ENCODE data around the gene GGPS1.
"Not testable (repeated sequence)": the region's sequence is repeated elsewhere in the genome, so short reads cannot be mapped to it uniquely, and the experiment has no call there.

Gene GGPS1

GRCh38 chr1:235307158-235308124 lies 20.9 kb upstream of the GGPS1 start:
- no peak for DNase-seq

GRCh38 chr1:235309206-235309605 lies 19.2 kb upstream of the GGPS1 start:
- DNase-seq = not testable (repeated sequence)

- DNase-seq = no peak
These were observed 15.1 kb upstream of the GGPS1 start for GRCh38 chr1:235313262-235313661.

- DNase-seq = no peak
These were observed 14.3 kb upstream of the GGPS1 start for GRCh38 chr1:235313931-235314678.

GRCh38 chr1:235315173-235315572 lies 13.2 kb upstream of the GGPS1 start:
- no peak for DNase-seq

- no peak for DNase-seq
These were observed 12.6 kb upstream of the GGPS1 start for GRCh38 chr1:235315735-235316134.

- no peak for DNase-seq
These were observed 11.2 kb upstream of the GGPS1 start for GRCh38 chr1:235317168-235317567.

- no peak for DNase-seq
These were observed 9.1 kb upstream of the GGPS1 start for GRCh38 chr1:235319255-235319654.

GRCh38 chr1:235320521-235321179 lies 7.7 kb upstream of the GGPS1 start:
- no peak for DNase-seq

- DNase-seq = no peak
These were observed 4.1 kb upstream of the GGPS1 start for GRCh38 chr1:235324296-235324695.

- no peak for DNase-seq
These were observed 3.2 kb upstream of the GGPS1 start for GRCh38 chr1:235325139-235325538.

- DNase-seq = no peak
These were observed 2.5 kb upstream of the GGPS1 start for GRCh38 chr1:235325854-235326253.

- peak; percentile 67 for DNase-seq
These were observed 1.4 kb upstream of the GGPS1 start for GRCh38 chr1:235326719-235327558.

GRCh38 chr1:235327559-235328270 lies 655 bp upstream of the GGPS1 start, which contains the start of gene ARID4B:
ARID4B (minus strand) TSS chr1:235328179; CDS start chr1:235326919, 1,260 bp downstream.
- peak; percentile 62 for DNase-seq

GRCh38 chr1:235329139-235329902 lies 951 bp downstream of the GGPS1 start:
- DNase-seq = peak; percentile 37

GRCh38 chr1:235330918-235331285 lies 2.5 kb downstream of the GGPS1 start:
- DNase-seq = no peak

GRCh38 chr1:235331401-235331800 lies 3.0 kb downstream of the GGPS1 start:
- no peak for DNase-seq

GRCh38 chr1:235336903-235337302 lies 8.5 kb downstream of the GGPS1 start:
- DNase-seq = no peak

- DNase-seq = no peak
These were observed 11.4 kb downstream of the GGPS1 start for GRCh38 chr1:235339746-235340145.

- no peak for DNase-seq
These were observed 13.0 kb downstream of the GGPS1 start for GRCh38 chr1:235341334-235341733.

- no peak for DNase-seq
These were observed 13.7 kb downstream of the GGPS1 start for GRCh38 chr1:235342039-235342438.

All from stimulated activated naive CD4-positive, alpha-beta T cell treated with Interleukin-2 at 50 U/mL for 16 hours (primary cell).